ENCODE data around the gene OAS2. TPM values are rescaled to one million over a fixed set of nuclear protein-coding genes. Genes with fewer than 3 reads are reported as not detected.

The OAS2 gene
- total RNA-seq, 4 donors from 2014 or later, result 8.3 to 35.6 (median 10.9) TPM

DNA sequence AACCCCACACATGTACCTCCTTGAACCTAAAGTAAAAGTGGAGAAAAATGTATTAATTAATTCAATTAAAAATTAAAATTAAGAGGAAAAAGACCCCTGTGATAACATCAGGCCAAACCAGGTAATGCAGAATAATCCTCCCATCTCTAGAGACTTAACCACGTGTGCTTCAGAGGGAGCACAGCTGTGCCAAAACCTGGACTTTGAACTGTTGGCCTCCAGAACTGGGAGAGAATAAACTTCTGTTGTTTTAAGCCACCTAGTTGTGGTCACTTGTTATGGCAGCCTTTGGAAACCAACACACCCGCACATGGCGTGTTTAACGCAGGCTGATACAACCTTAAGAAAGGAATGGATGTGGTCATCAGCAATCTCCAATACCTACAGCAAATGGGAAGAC is 23.8 kb downstream of the OAS2 start:
- no peak for DNase-seq
- H3K4me1 ChIP-seq, result no peaks in the 10 kb centered on the region
- 75 to 78% methylated on average over 4 of the region's 4 CpGs for WGBS, 2 donors
- no peak for TF ChIP-seq POLR2A (IDR thresholded peaks at IDR 0.05)
- no peak for TF ChIP-seq CTCF (IDR thresholded peaks at IDR 0.05)
- no peaks in the 10 kb centered on the region for H3K27me3 ChIP-seq
- H3K9me3 ChIP-seq, result peaks cover 0 to 10% (median 0%) of the 10 kb centered on the region in 3 donors
- H3K4me3 ChIP-seq, result no peak overlapping the region
- H3K27ac ChIP-seq, result no peak overlapping the region
- intact Hi-C loops (cut with DNase I), result no loop called here
- H3K36me3 ChIP-seq, result peaks cover 5 to 91% (median 22%) of the 10 kb centered on the region in 3 donors

GRCh38 chr12:113002676-113003075 is 24.4 kb downstream of the OAS2 start:
- DNase-seq, result no peak
- Histone ChIP-seq H3K36me3 (peaks cover 5 to 91% (median 23%) of the 10 kb centered on the region in 3 donors), H3K9me3 (peaks cover 0 to 9% (median 0%) of the 10 kb centered on the region in 3 donors), H3K27ac (no peak overlapping the region), H3K27me3 (no peaks in the 10 kb centered on the region), H3K4me3 (no peak overlapping the region), H3K4me1 (no peaks in the 10 kb centered on the region)
- intact Hi-C loops (cut with DNase I), result no loop called here
- 90 to 91% methylated on average over 3 to 5 of the region's 5 CpGs for WGBS, 2 donors
- TF ChIP-seq CTCF (IDR thresholded peaks at IDR 0.05) (no peak), POLR2A (IDR thresholded peaks at IDR 0.05) (no peak)

GRCh38 chr12:113003636-113004035 is 25.3 kb downstream of the OAS2 start:
- H3K36me3 ChIP-seq, result peaks cover under 1 to 91% (median 21%) of the 10 kb centered on the region in 3 donors
- intact Hi-C loops (cut with DNase I), result no loop called here
- H3K4me3 ChIP-seq, result no peak overlapping the region

GRCh38 chr12:113005762-113006161 is 27.4 kb downstream of the OAS2 start:
- Histone ChIP-seq H3K27ac (no peak overlapping the region), H3K27me3 (no peaks in the 10 kb centered on the region), H3K4me3 (no peak overlapping the region), H3K4me1 (no peaks in the 10 kb centered on the region), H3K9me3 (no peaks in the 10 kb centered on the region), H3K36me3 (peaks cover 0 to 91% (median 28%) of the 10 kb centered on the region in 3 donors)
- 64 to 85% methylated on average over 4 of the region's 4 CpGs for WGBS, 2 donors
- TF ChIP-seq CTCF (IDR thresholded peaks at IDR 0.05) (no peak), POLR2A (IDR thresholded peaks at IDR 0.05) (no peak)
- intact Hi-C loops (cut with DNase I), result no loop called here
- no peak for DNase-seq

More at GRCh38 chr12:113003636-113004035, 25.3 kb downstream of the OAS2 start:
- 80 to 91% methylated on average over 8 to 9 of the region's 9 CpGs for whole genome bisulfite sequencing, 2 donors
- Histone ChIP-seq H3K9me3 (no peaks in the 10 kb centered on the region), H3K27ac (no peak overlapping the region), H3K4me1 (no peaks in the 10 kb centered on the region), H3K27me3 (no peaks in the 10 kb centered on the region)
- TF ChIP-seq POLR2A (IDR thresholded peaks at IDR 0.05) (no peak), CTCF (IDR thresholded peaks at IDR 0.05) (no peak)
- no peak for DNase-seq

GRCh38 chr12:113006206-113006605 is 27.9 kb downstream of the OAS2 start:
- peaks cover 0 to 91% (median 28%) of the 10 kb centered on the region in 3 donors for H3K36me3 ChIP-seq

More at GRCh38 chr12:113006206-113006605, 27.9 kb downstream of the OAS2 start:
- TF ChIP-seq POLR2A (IDR thresholded peaks at IDR 0.05), result no peak
- no peak for TF ChIP-seq CTCF (IDR thresholded peaks at IDR 0.05)
- DNase-seq, result no peak
- intact Hi-C loops (cut with DNase I), result no loop called here
- 88 to 94% methylated on average over 5 to 7 of the region's 7 CpGs for WGBS, 2 donors
- Histone ChIP-seq H3K27ac (no peak overlapping the region), H3K4me1 (no peaks in the 10 kb centered on the region), H3K9me3 (peaks cover 0 to 4% (median 0%) of the 10 kb centered on the region in 3 donors), H3K4me3 (no peak overlapping the region), H3K27me3 (no peaks in the 10 kb centered on the region)
